ENCODE results near the gene MAP3K20.
A peak's percentile ranks its signal among the peaks of the same experiment; 100 is the strongest.
"Not testable (repeated sequence)": the region's sequence is repeated elsewhere in the genome, so short reads cannot be mapped to it uniquely, and the experiment has no call there.

MAP3K20 gene

GRCh38 chr2:173202570-173202969 is 126.9 kb downstream of the MAP3K20 start:
- no peak for DNase-seq (ENCODE audit: low read depth, low spot score)

GRCh38 chr2:173204316-173204715 is 128.7 kb downstream of the MAP3K20 start:
- no peak for DNase-seq (ENCODE audit: low read depth, low spot score)

GRCh38 chr2:173205375-173205774 is 129.7 kb downstream of the MAP3K20 start:
- no peak for DNase-seq (ENCODE audit: low read depth, low spot score)

GRCh38 chr2:173207124-173207523 is 131.5 kb downstream of the MAP3K20 start:
- DNase-seq (ENCODE audit: low read depth, low spot score) = not testable (repeated sequence)

GRCh38 chr2:173210270-173211196 is 134.9 kb downstream of the MAP3K20 start:
- peak; percentile 88 for DNase-seq (ENCODE audit: low read depth, low spot score)

- no peak for DNase-seq (ENCODE audit: low read depth, low spot score)
These were observed 137.5 kb downstream of the MAP3K20 start for GRCh38 chr2:173213181-173213580.

- DNase-seq (ENCODE audit: low read depth, low spot score) = no peak
These were observed 138.6 kb downstream of the MAP3K20 start for GRCh38 chr2:173214213-173214612.

GRCh38 chr2:173215316-173215715 is 139.7 kb downstream of the MAP3K20 start:
- DNase-seq (ENCODE audit: low read depth, low spot score) = no peak

- no peak for DNase-seq (ENCODE audit: low read depth, low spot score)
These were observed 140.4 kb downstream of the MAP3K20 start for GRCh38 chr2:173216051-173216450.

GRCh38 chr2:173216668-173217067 is 141.0 kb downstream of the MAP3K20 start:
- no peak for DNase-seq (ENCODE audit: low read depth, low spot score)

- DNase-seq (ENCODE audit: low read depth, low spot score) = no peak
These were observed 141.6 kb downstream of the MAP3K20 start for GRCh38 chr2:173217116-173217840.

GRCh38 chr2:173218326-173219056 is 142.8 kb downstream of the MAP3K20 start:
- DNase-seq (ENCODE audit: low read depth, low spot score) = no peak

GRCh38 chr2:173221132-173221695 is 145.6 kb downstream of the MAP3K20 start:
- no peak for DNase-seq (ENCODE audit: low read depth, low spot score)

- no peak for DNase-seq (ENCODE audit: low read depth, low spot score)
These were observed 146.4 kb downstream of the MAP3K20 start for GRCh38 chr2:173221937-173222594.

- DNase-seq (ENCODE audit: low read depth, low spot score) = no peak
These were observed 148.2 kb downstream of the MAP3K20 start for GRCh38 chr2:173223871-173224270.

- no peak for DNase-seq (ENCODE audit: low read depth, low spot score)
These were observed 151.5 kb downstream of the MAP3K20 start for GRCh38 chr2:173226899-173227698.

GRCh38 chr2:173229086-173229485 is 153.4 kb downstream of the MAP3K20 start:
- no peak for DNase-seq (ENCODE audit: low read depth, low spot score)

GRCh38 chr2:173230181-173230580 is 154.5 kb downstream of the MAP3K20 start:
- no peak for DNase-seq (ENCODE audit: low read depth, low spot score)

- DNase-seq (ENCODE audit: low read depth, low spot score) = no peak
These were observed 155.4 kb downstream of the MAP3K20 start for GRCh38 chr2:173231042-173231441.

GRCh38 chr2:173231465-173231864 is 155.8 kb downstream of the MAP3K20 start:
- DNase-seq (ENCODE audit: low read depth, low spot score) = no peak
